HG03139 (cell line): ENCODE measurements around the gene AGR2.

Source experiments
- ATAC-seq: cut with Tn5 transposase; IDR thresholded peaks from one replicate; pipeline ENCODE4 v1.9.1; 2021; ENCODE audit not compliant: unreplicated experiment

The AGR2 gene

GRCh38 chr7:16743236-16743635 is 61.6 kb downstream of the AGR2 start:
- ATAC-seq = no peak

- ATAC-seq = no peak
These were observed 62.3 kb downstream of the AGR2 start for GRCh38 chr7:16742547-16742946.
